WERI-Rb-1 (cell line): ENCODE measurements around the gene GPR137B.

Experiments used
- DNase-seq: peaks from one replicate; pipeline ENCODE4 v3.0.0-alpha.2; 2020
- H3K27ac ChIP-seq: fragments of 250-450 bp; sonication (Bioruptor Pico); 2 replicates; pipeline ENCODE4 v1.5.1; 2020; ENCODE audit warnings: mild to moderate bottlenecking, moderate library complexity
- H3K27me3 ChIP-seq: fragments of 250-450 bp; sonication (Bioruptor Pico); 2 replicates; pipeline ENCODE4 v1.5.1; 2021; ENCODE audit warnings: mild to moderate bottlenecking, low read depth, moderate library complexity; ENCODE audit not compliant: insufficient read depth, severe bottlenecking
- H3K36me3 ChIP-seq: fragments of 250-450 bp; sonication (Bioruptor Pico); 2 replicates; pipeline ENCODE4 v1.5.1; 2020; ENCODE audit warnings: mild to moderate bottlenecking, moderate library complexity
- H3K4me3 ChIP-seq: 2 replicates; pipeline ENCODE4 v1.5.1; 2011; ENCODE audit warnings: low read depth, mild to moderate bottlenecking, control low read depth, low read length
- H3K9me3 ChIP-seq: fragments of 250-450 bp; sonication (Bioruptor Pico); 2 replicates; pipeline ENCODE4 v1.5.1; 2021; ENCODE audit warnings: mild to moderate bottlenecking, moderate library complexity; ENCODE audit not compliant: severe bottlenecking
- TF ChIP-seq, protein P1 (sequence below): IDR thresholded peaks from 2 replicates; pipeline ENCODE4 v1.5.1; 2011; ENCODE audit warnings: low read depth, mild to moderate bottlenecking, control low read depth, inconsistent platforms, low read length

Gene GPR137B

DNA sequence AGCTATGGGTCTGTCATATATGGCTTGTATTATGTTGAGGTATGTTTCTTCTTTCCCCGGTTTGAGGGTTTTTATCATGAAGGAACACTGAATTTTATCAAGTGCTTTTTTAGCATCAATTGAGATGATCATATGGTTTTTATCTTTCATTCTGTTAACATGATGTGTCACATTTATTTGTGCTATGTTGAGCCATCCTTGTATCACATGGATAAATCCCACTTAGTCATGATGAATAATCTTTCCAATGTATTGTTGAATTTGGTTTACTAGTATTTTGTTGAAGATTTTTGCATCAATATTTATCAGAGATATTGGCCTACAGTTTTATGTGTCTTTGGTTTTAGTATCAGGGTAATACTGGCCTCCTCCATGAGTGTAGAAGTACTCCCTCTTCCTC, 61.7 kb downstream of the GPR137B start:
- DNase-seq, result no peak
- H3K9me3 ChIP-seq, result no peaks in the 10 kb centered on the region
- H3K4me3 ChIP-seq, result no peak overlapping the region
- H3K27ac ChIP-seq, result no peak overlapping the region
- H3K36me3 ChIP-seq, result no peaks in the 10 kb centered on the region; the same call in 1 of the 2 replicates
- TF ChIP-seq, protein P1, sequence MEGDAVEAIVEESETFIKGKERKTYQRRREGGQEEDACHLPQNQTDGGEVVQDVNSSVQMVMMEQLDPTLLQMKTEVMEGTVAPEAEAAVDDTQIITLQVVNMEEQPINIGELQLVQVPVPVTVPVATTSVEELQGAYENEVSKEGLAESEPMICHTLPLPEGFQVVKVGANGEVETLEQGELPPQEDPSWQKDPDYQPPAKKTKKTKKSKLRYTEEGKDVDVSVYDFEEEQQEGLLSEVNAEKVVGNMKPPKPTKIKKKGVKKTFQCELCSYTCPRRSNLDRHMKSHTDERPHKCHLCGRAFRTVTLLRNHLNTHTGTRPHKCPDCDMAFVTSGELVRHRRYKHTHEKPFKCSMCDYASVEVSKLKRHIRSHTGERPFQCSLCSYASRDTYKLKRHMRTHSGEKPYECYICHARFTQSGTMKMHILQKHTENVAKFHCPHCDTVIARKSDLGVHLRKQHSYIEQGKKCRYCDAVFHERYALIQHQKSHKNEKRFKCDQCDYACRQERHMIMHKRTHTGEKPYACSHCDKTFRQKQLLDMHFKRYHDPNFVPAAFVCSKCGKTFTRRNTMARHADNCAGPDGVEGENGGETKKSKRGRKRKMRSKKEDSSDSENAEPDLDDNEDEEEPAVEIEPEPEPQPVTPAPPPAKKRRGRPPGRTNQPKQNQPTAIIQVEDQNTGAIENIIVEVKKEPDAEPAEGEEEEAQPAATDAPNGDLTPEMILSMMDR, result no peak
- no peaks in the 10 kb centered on the region for H3K27me3 ChIP-seq

DNA sequence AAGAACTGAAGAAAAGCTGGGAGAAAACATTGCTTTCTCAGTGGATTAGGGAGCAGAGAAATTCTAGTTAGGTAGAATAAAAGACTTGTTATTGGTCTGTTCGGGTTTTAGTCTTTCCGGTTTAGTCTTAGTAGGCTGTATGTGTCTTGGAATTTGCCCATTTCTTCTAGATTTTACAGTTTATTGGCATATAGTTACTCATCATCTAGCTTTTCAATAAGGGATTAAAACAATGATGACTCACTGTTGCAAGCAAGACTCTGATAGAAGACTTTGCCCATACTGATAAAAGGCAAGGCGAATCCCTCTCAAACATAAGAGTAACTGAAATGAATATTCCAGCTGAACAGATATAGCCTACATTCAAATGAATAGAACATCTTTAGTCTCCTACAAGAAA, 62.3 kb downstream of the GPR137B start:
- Histone ChIP-seq H3K27ac (no peak overlapping the region), H3K36me3 (no peaks in the 10 kb centered on the region; the same call in 1 of the 2 replicates), H3K4me3 (no peak overlapping the region), H3K27me3 (no peaks in the 10 kb centered on the region), H3K9me3 (no peaks in the 10 kb centered on the region)
- DNase-seq, result no peak
- TF ChIP-seq, protein P1, result no peak

GRCh38 chr1:236206548-236206947, 64.2 kb downstream of the GPR137B start:
- H3K4me3 ChIP-seq, result no peak overlapping the region
- H3K9me3 ChIP-seq, result no peaks in the 10 kb centered on the region
- H3K27me3 ChIP-seq, result no peaks in the 10 kb centered on the region
- no peaks in the 10 kb centered on the region; the same call in 1 of the 2 replicates for H3K36me3 ChIP-seq
- TF ChIP-seq, protein P1, result no peak
- DNase-seq, result no peak
- H3K27ac ChIP-seq, result no peak overlapping the region

DNA sequence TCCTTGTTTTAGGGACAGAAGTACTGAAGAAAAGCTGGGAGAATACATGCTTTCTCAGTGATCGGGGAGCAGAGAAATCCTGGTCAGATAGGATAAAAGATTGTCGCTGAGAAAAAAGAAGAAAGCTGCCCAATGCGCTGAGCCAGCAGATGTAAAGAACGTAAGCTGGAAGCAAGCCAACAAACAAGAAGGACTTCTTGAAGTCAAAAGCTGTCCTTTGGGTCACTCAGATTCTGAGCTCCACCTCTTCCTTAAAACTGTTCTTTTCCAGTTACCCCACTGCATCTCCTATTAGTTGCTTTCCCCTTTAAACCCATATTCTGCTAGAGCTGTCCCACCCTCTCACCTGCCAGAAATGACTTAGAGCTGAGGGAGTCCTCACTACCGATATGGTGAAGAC, 64.8 kb downstream of the GPR137B start:
- H3K36me3 ChIP-seq, result no peaks in the 10 kb centered on the region; the same call in 1 of the 2 replicates
- no peak for DNase-seq
- TF ChIP-seq, protein P1, result no peak
- H3K27ac ChIP-seq, result no peak overlapping the region
- H3K27me3 ChIP-seq, result no peaks in the 10 kb centered on the region
- H3K9me3 ChIP-seq, result no peaks in the 10 kb centered on the region
- no peak overlapping the region for H3K4me3 ChIP-seq

GRCh38 chr1:236207569-236207968, 65.2 kb downstream of the GPR137B start:
- no peak for DNase-seq
- no peaks in the 10 kb centered on the region for H3K9me3 ChIP-seq
- H3K4me3 ChIP-seq, result no peak overlapping the region
- no peaks in the 10 kb centered on the region for H3K27me3 ChIP-seq
- no peak overlapping the region for H3K27ac ChIP-seq
- TF ChIP-seq, protein P1, result no peak
- H3K36me3 ChIP-seq, result no peaks in the 10 kb centered on the region; the same call in 1 of the 2 replicates

- no peaks in the 10 kb centered on the region for H3K27me3 ChIP-seq
- TF ChIP-seq, protein P1, result no peak
These were observed 66.8 kb downstream of the GPR137B start for GRCh38 chr1:236209185-236209584.

More at GRCh38 chr1:236209185-236209584, 66.8 kb downstream of the GPR137B start:
- H3K4me3 ChIP-seq, result no peak overlapping the region
- no peak overlapping the region for H3K27ac ChIP-seq
- no peaks in the 10 kb centered on the region for H3K9me3 ChIP-seq
- DNase-seq, result no peak
- H3K36me3 ChIP-seq, result no peaks in the 10 kb centered on the region; the same call in 1 of the 2 replicates
